ENCODE results near the gene MAML3.

DNA sequence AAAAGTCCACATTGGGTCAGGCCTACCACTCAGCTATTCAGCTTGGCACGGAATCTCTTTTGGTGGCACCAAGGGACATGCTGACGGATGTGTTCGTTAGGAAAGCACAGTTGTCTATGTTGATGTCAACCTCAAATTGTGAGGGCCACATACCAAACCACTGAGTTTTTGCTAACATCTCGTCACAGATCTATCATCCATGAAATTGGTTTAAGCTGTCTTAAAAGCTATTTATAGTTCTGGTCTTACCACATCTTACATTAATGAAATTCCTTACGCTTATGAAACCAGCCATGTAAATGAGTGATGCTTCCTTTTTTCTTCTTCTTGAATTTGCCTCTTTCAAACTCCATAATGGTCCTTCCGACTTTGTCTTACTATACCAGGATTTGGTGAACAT is 386.8 kb downstream of the MAML3 start:
- TF ChIP-seq POLR2A (IDR thresholded peaks at IDR 0.05; ENCODE audit: low read length) (no peak), GATA1 (IDR thresholded peaks at IDR 0.05; ENCODE audit: low read depth, low read length) (no peak)
